Right hindlimb (tissue), 1 donor: Measurements from ENCODE around the gene UBE3D.
"Not testable (repeated sequence)": the region's sequence is repeated elsewhere in the genome, so short reads cannot be mapped to it uniquely, and the experiment has no call there.

ENCODE experiments used
- DNase-seq: peaks from one replicate; pipeline ENCODE4 v3.0.0-alpha.2; 2018

UBE3D gene

GRCh38 chr6:82909551-82909950, 156.1 kb downstream of the UBE3D start:
- DNase-seq: no peak

- DNase-seq: no peak
Observed at GRCh38 chr6:82908661-82909060, 157.0 kb downstream of the UBE3D start.

GRCh38 chr6:82906951-82907350, 158.7 kb downstream of the UBE3D start:
- DNase-seq: no peak

GRCh38 chr6:82906489-82906888, 159.2 kb downstream of the UBE3D start:
- DNase-seq: no peak

GRCh38 chr6:82904860-82905259, 160.8 kb downstream of the UBE3D start:
- no peak for DNase-seq

- no peak for DNase-seq
Observed at GRCh38 chr6:82904257-82904656, 161.4 kb downstream of the UBE3D start.

- no peak for DNase-seq
Observed at GRCh38 chr6:82902290-82902689, 163.4 kb downstream of the UBE3D start.

- DNase-seq: no peak
Observed at GRCh38 chr6:82894653-82895259, 170.9 kb downstream of the UBE3D start.

GRCh38 chr6:82893889-82894652, 171.6 kb downstream of the UBE3D start:
- no peak for DNase-seq

GRCh38 chr6:82891503-82891902, 174.1 kb downstream of the UBE3D start:
- DNase-seq: not testable (repeated sequence)

- no peak for DNase-seq
Observed at GRCh38 chr6:82891076-82891475, 174.6 kb downstream of the UBE3D start.

- DNase-seq: no peak
Observed at GRCh38 chr6:82890240-82890639, 175.4 kb downstream of the UBE3D start.

- DNase-seq: no peak
Observed at GRCh38 chr6:82889143-82889542, 176.5 kb downstream of the UBE3D start.

GRCh38 chr6:82882363-82883023, 183.1 kb downstream of the UBE3D start:
- no peak for DNase-seq

- DNase-seq: no peak
Observed at GRCh38 chr6:82881519-82881918, 184.1 kb downstream of the UBE3D start.

- DNase-seq: peak; percentile 59
Observed at GRCh38 chr6:82878812-82879211, 186.8 kb downstream of the UBE3D start.

GRCh38 chr6:82877213-82878195, 188.1 kb downstream of the UBE3D start:
- DNase-seq: peak; percentile 21

- DNase-seq: no peak
Observed at GRCh38 chr6:82875573-82876185, 190.0 kb downstream of the UBE3D start.

GRCh38 chr6:82874867-82875266, 190.8 kb downstream of the UBE3D start:
- no peak for DNase-seq

- no peak for DNase-seq
Observed at GRCh38 chr6:82872185-82872584, 193.5 kb downstream of the UBE3D start.

GRCh38 chr6:82870582-82871172, 195.0 kb downstream of the UBE3D start:
- DNase-seq: no peak

GRCh38 chr6:82869493-82869892, 196.1 kb downstream of the UBE3D start:
- DNase-seq: no peak
